ENCODE results near the gene TBC1D22B. TPM values are rescaled to one million over a fixed set of nuclear protein-coding genes. Genes with fewer than 3 reads are reported as not detected.
A peak's percentile ranks its signal among the peaks of the same experiment; 100 is the strongest.

TBC1D22B gene
- total and polyA plus RNA-seq, 2 of the 13 experiments (the other 11 are each of a cell fraction or from before 2014, with no cell fraction given): 9.7 to 12.9 TPM

DNA sequence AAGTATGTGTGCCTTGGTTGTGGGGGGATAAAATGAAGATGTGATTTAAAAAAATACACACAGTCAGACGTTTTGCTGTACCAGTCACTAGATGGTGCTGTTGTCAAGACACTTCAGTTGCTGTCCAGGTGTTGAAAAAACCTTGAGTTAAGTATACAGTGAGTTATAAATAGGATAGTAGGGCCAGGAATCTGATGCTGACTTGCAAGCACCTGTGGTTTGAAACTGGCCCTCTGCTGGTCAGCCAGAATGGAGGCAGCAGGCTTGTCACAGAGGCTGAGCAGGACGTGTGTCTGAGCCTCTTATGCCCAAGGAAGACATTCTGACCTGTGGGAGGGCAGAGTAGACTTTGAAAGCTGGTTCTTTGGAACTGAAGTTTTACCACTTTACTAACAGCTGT, 124.0 kb downstream of the TBC1D22B start (continued):
- TF ChIP-seq MED8 (CRISPR knock-in tag; IDR thresholded peaks at IDR 0.05; ENCODE audit: insufficient replicate concordance): no peak
- TF ChIP-seq, protein P1, sequence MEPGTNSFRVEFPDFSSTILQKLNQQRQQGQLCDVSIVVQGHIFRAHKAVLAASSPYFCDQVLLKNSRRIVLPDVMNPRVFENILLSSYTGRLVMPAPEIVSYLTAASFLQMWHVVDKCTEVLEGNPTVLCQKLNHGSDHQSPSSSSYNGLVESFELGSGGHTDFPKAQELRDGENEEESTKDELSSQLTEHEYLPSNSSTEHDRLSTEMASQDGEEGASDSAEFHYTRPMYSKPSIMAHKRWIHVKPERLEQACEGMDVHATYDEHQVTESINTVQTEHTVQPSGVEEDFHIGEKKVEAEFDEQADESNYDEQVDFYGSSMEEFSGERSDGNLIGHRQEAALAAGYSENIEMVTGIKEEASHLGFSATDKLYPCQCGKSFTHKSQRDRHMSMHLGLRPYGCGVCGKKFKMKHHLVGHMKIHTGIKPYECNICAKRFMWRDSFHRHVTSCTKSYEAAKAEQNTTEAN (CRISPR knock-in tag; conservative IDR thresholded peaks at IDR 0.05): no peak
- TF ChIP-seq, protein P2, sequence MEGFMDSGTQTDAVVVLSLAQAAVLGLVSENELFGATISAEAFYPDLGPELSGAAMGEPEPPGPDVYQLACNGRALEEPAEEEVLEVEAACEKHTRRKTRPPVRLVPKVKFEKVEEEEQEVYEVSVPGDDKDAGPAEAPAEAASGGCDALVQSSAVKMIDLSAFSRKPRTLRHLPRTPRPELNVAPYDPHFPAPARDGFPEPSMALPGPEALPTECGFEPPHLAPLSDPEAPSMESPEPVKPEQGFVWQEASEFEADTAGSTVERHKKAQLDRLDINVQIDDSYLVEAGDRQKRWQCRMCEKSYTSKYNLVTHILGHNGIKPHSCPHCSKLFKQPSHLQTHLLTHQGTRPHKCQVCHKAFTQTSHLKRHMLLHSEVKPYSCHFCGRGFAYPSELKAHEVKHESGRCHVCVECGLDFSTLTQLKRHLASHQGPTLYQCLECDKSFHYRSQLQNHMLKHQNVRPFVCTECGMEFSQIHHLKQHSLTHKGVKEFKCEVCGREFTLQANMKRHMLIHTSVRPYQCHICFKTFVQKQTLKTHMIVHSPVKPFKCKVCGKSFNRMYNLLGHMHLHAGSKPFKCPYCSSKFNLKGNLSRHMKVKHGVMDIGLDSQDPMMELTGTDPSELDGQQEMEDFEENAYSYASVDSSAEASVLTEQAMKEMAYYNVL (CRISPR knock-in tag; IDR thresholded peaks at IDR 0.05; ENCODE audit: borderline replicate concordance): no peak
- no peak for TF ChIP-seq CBX2 (IDR thresholded peaks at IDR 0.05; ENCODE audit: low read depth, low read length)
- TF ChIP-seq CBX2 (CRISPR knock-in tag; IDR thresholded peaks at IDR 0.05; ENCODE audit: low read depth): no peak
- TF ChIP-seq TBL1XR1 (IDR thresholded peaks at IDR 0.05; ENCODE audit: borderline replicate concordance, low read length, partially characterized antibody): no peak
- no peak for TF ChIP-seq ZFP90 (CRISPR knock-in tag; IDR thresholded peaks at IDR 0.05; ENCODE audit: borderline replicate concordance)
- TF ChIP-seq, protein P3, sequence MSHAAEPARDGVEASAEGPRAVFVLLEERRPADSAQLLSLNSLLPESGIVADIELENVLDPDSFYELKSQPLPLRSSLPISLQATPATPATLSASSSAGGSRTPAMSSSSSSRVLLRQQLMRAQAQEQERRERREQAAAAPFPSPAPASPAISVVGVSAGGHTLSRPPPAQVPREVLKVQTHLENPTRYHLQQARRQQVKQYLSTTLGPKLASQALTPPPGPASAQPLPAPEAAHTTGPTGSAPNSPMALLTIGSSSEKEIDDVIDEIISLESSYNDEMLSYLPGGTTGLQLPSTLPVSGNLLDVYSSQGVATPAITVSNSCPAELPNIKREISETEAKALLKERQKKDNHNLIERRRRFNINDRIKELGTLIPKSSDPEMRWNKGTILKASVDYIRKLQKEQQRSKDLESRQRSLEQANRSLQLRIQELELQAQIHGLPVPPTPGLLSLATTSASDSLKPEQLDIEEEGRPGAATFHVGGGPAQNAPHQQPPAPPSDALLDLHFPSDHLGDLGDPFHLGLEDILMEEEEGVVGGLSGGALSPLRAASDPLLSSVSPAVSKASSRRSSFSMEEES (CRISPR knock-in tag; IDR thresholded peaks at IDR 0.05): no peak
- TF ChIP-seq CENPX (CRISPR knock-in tag; IDR thresholded peaks at IDR 0.05): no peak
- TF ChIP-seq CEBPG (CRISPR knock-in tag; IDR thresholded peaks at IDR 0.05): no peak
- TF ChIP-seq ZSCAN20 (CRISPR knock-in tag; IDR thresholded peaks at IDR 0.05; ENCODE audit: borderline replicate concordance): no peak
- no peak for TF ChIP-seq RARA (CRISPR knock-in tag; IDR thresholded peaks at IDR 0.05)
- no peak for TF ChIP-seq MAFG (CRISPR knock-in tag; IDR thresholded peaks at IDR 0.05)
- TF ChIP-seq ATF7-NPFF (CRISPR knock-in tag; IDR thresholded peaks at IDR 0.05; ENCODE audit: low read depth): no peak
- no peak for TF ChIP-seq SRSF9 (IDR thresholded peaks at IDR 0.05; ENCODE audit: borderline replicate concordance, insufficient read depth, low read depth, low read length, poor library complexity, severe bottlenecking)
- no peak for TF ChIP-seq IRX3 (CRISPR knock-in tag; IDR thresholded peaks at IDR 0.05; ENCODE audit: borderline replicate concordance, low read depth)
- TF ChIP-seq ZNF747 (CRISPR knock-in tag; IDR thresholded peaks at IDR 0.05; ENCODE audit: borderline replicate concordance): no peak
- no peak for TF ChIP-seq SP4 (CRISPR knock-in tag; IDR thresholded peaks at IDR 0.05)
- TF ChIP-seq NR2C2 (CRISPR knock-in tag; IDR thresholded peaks at IDR 0.05; ENCODE audit: borderline replicate concordance): no peak
- TF ChIP-seq ZKSCAN8 (CRISPR knock-in tag; IDR thresholded peaks at IDR 0.05; ENCODE audit: borderline replicate concordance): peak; percentile 56; the same call in 1 of the 2 replicates
- no peak for TF ChIP-seq SOX5 (CRISPR knock-in tag; IDR thresholded peaks at IDR 0.05; ENCODE audit: borderline replicate concordance)
- TF ChIP-seq CC2D1A (CRISPR knock-in tag; IDR thresholded peaks at IDR 0.05): no peak
- no peak for TF ChIP-seq CENPT (CRISPR knock-in tag; IDR thresholded peaks at IDR 0.05; ENCODE audit: low read depth)
- no peak for TF ChIP-seq HIVEP1 (CRISPR knock-in tag; IDR thresholded peaks at IDR 0.05)
- TF ChIP-seq ZNF605 (CRISPR knock-in tag; IDR thresholded peaks at IDR 0.05): no peak
- no peak for TF ChIP-seq ZNF124 (CRISPR knock-in tag; IDR thresholded peaks at IDR 0.05)
- TF ChIP-seq, protein P4, sequence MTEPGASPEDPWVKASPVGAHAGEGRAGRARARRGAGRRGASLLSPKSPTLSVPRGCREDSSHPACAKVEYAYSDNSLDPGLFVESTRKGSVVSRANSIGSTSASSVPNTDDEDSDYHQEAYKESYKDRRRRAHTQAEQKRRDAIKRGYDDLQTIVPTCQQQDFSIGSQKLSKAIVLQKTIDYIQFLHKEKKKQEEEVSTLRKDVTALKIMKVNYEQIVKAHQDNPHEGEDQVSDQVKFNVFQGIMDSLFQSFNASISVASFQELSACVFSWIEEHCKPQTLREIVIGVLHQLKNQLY (CRISPR knock-in tag; IDR thresholded peaks at IDR 0.05): no peak
- TF ChIP-seq NBN (conservative IDR thresholded peaks at IDR 0.05): no peak
- TF ChIP-seq ZNF547 (CRISPR knock-in tag; IDR thresholded peaks at IDR 0.05): no peak

Data from HepG2 (cell line).